Endothelial cell of umbilical vein (primary cell): ENCODE results near the gene TOPAZ1. TPM values are rescaled to one million over a fixed set of nuclear protein-coding genes. Genes with fewer than 3 reads are reported as not detected.

ENCODE experiments used
- BruUV-seq: library from RNA; stranded (reverse); fragments of 400-500 nt; replicated peaks from 2 replicates; lab custom pipeline; 2021; lab: Mats Ljungman, UMichigan
- CTCF ChIA-PET: fragments of 300-600, 350-600 bp; sonication (Branson Sonifier 250); formaldehyde crosslinking; loops from one replicate; lab custom pipeline; 2021; ENCODE audit warnings: antibody characterized with exemption, inconsistent platforms; lab: Charles Lee
- POLR2A ChIA-PET: fragments of 300-600, 350-600 bp; sonication (Branson Sonifier 250); formaldehyde crosslinking; loops from one replicate; lab custom pipeline; 2021; ENCODE audit warnings: antibody characterized with exemption, inconsistent platforms; lab: Charles Lee
- DNase-seq: peaks from one replicate; pipeline ENCODE4 v3.0.0-alpha.2; 2011; ENCODE audit warnings: low read depth, low spot score
- FAIRE-seq: peaks from 2 replicates; lab custom pipeline; 2011; peaks lifted over from hg19 to GRCh38; lab: Jason Lieb, UNC
- H2AFZ ChIP-seq: 2 replicates; pipeline ENCODE4 v1.6.0; 2012; ENCODE audit warnings: low read depth, low read length, control low read depth, inconsistent platforms
- H3K27ac ChIP-seq: 2 replicates; pipeline ENCODE4 v1.5.1; 2011; ENCODE audit warnings: low read depth, mild to moderate bottlenecking, control low read depth, low read length, moderate library complexity; ENCODE audit not compliant: insufficient read depth
- H3K27me3 ChIP-seq, 2 experiments: 2 replicates each; pipeline versions ENCODE4 v1.6.0 to v1.6.1; 2011; ENCODE audit warnings: low read length in 2 of 2, mixed read lengths in 1 of 2; ENCODE audit not compliant: control insufficient read depth in 2 of 2, insufficient read depth in 2 of 2
- H3K36me3 ChIP-seq, 2 experiments: 2 replicates in 1 of 2; 3 replicates in 1 of 2; pipeline ENCODE4 v1.5.1; 2011; ENCODE audit warnings: low read length in 2 of 2, mild to moderate bottlenecking in 1 of 2, moderate library complexity in 1 of 2; ENCODE audit not compliant: control insufficient read depth in 2 of 2, insufficient read depth in 2 of 2; ENCODE audit errors: extremely low read depth in 1 of 2
- H3K4me1 ChIP-seq: 3 replicates; pipeline ENCODE4 v1.5.1; 2011; ENCODE audit warnings: mild to moderate bottlenecking, low read length; ENCODE audit not compliant: control insufficient read depth, insufficient read depth; ENCODE audit errors: extremely low read depth
- H3K4me2 ChIP-seq: 2 replicates; pipeline ENCODE4 v1.6.1; 2011; ENCODE audit warnings: low read length, control low read depth, mixed read lengths; ENCODE audit not compliant: insufficient read depth
- H3K4me3 ChIP-seq, 3 experiments: fragments of 200-600 bp in 1 of 3; sonication (generic), shearing (Covaris generic) in 1 of 3; replicated peaks in 1 of 3; 2 replicates each; pipeline ENCODE4 v1.5.1; 2011 to 2016; ENCODE audit warnings: control low read depth in 3 of 3, low read length in 3 of 3, mild to moderate bottlenecking in 2 of 3, inconsistent platforms in 1 of 3, low read depth in 1 of 3, moderate library complexity in 1 of 3; ENCODE audit not compliant: insufficient read depth in 1 of 3
- H3K79me2 ChIP-seq: 2 replicates; pipeline ENCODE4 v1.6.0; 2012; ENCODE audit warnings: low read length, inconsistent platforms; ENCODE audit not compliant: control insufficient read depth, insufficient read depth
- H3K9ac ChIP-seq: replicated peaks from 2 replicates; pipeline ENCODE3; 2011; ENCODE audit warnings: low read length, control low read depth; ENCODE audit not compliant: insufficient read depth; ENCODE audit errors: extremely low read depth
- H3K9me1 ChIP-seq: replicated peaks from 3 replicates; pipeline ENCODE4 v1.6.0; 2011; ENCODE audit warnings: mild to moderate bottlenecking, low read length; ENCODE audit not compliant: control insufficient read depth, insufficient read depth; ENCODE audit errors: extremely low read depth
- H3K9me3 ChIP-seq: replicated peaks from 2 replicates; pipeline ENCODE4 v1.5.1; 2012; ENCODE audit warnings: low read length, inconsistent platforms; ENCODE audit not compliant: control insufficient read depth, insufficient read depth
- H4K20me1 ChIP-seq: replicated peaks from 2 replicates; pipeline ENCODE3; 2011; ENCODE audit warnings: mild to moderate bottlenecking, low read length; ENCODE audit not compliant: control insufficient read depth, insufficient read depth; ENCODE audit errors: extremely low read depth
- CTCF ChIP-seq, 2 donors: IDR thresholded peaks; 1 replicate in 1 of 2; 2 replicates in 1 of 2; pipeline ENCODE4 v1.5.1; 2011; ENCODE audit warnings: low read length in 2 of 2, mild to moderate bottlenecking in 2 of 2, moderate library complexity in 2 of 2, control low read depth in 1 of 2, inconsistent platforms in 1 of 2, low read depth in 1 of 2; ENCODE audit not compliant: insufficient read depth in 1 of 2; ENCODE audit errors: extremely low read depth in 1 of 2
- EZH2 ChIP-seq: IDR thresholded peaks from 2 replicates; pipeline ENCODE4 v1.6.1; 2012; ENCODE audit warnings: borderline replicate concordance, low read depth, mild to moderate bottlenecking, moderate library complexity, low read length, inconsistent platforms; ENCODE audit not compliant: severe bottlenecking
- FOS ChIP-seq: IDR thresholded peaks from 2 replicates; pipeline ENCODE4 v1.6.1; 2011; ENCODE audit warnings: mild to moderate bottlenecking, low read length, moderate library complexity, borderline replicate concordance; ENCODE audit not compliant: insufficient read depth
- GATA2 ChIP-seq: IDR thresholded peaks from 2 replicates; pipeline ENCODE4 v1.7.0; 2011; ENCODE audit warnings: low read depth, mild to moderate bottlenecking, moderate library complexity, mixed read lengths, low read length; ENCODE audit not compliant: insufficient read length, insufficient read depth
- JUN ChIP-seq: IDR thresholded peaks from 2 replicates; pipeline ENCODE4 v1.6.1; 2011; ENCODE audit warnings: borderline replicate concordance, low read depth; ENCODE audit not compliant: insufficient read length, insufficient read depth
- MAX ChIP-seq: IDR thresholded peaks from 2 replicates; pipeline ENCODE4 v1.6.1; 2011; ENCODE audit not compliant: insufficient read depth, insufficient read length
- MYC ChIP-seq: IDR thresholded peaks from one replicate; pipeline ENCODE4 v1.6.1; 2011; ENCODE audit warnings: mild to moderate bottlenecking, low read depth, low read length
- POLR2A ChIP-seq: IDR thresholded peaks from 2 replicates; pipeline ENCODE4 v1.6.1; 2012; ENCODE audit warnings: low read depth, mild to moderate bottlenecking, control low read depth, low read length
- POLR2AphosphoS5 ChIP-seq: IDR thresholded peaks from 2 replicates; pipeline ENCODE4 v1.6.1; 2012; ENCODE audit warnings: low read depth, mild to moderate bottlenecking, control low read depth, low read length, moderate library complexity; ENCODE audit not compliant: insufficient read depth
- dilution Hi-C: fragments of 300-500 bp; cut with MboI; formaldehyde crosslinking; loops from one replicate; pipeline ENCODE4 v1.15.0; 2019; ENCODE audit warnings: low sequenced_read_pairs; ENCODE audit not compliant: extremely low pct_ligation_motif_present
- intact Hi-C: fragments of 100-400 bp; cut with micrococcal nuclease; formaldehyde crosslinking; loops from one replicate; pipeline ENCODE4 v1.10.0; 2022
- polyA plus RNA-seq, 4 experiments: library from polyadenylated mRNA; depleted of rRNA in 3 of 4; stranded (reverse) in 3 of 4; unstranded in 1 of 4; fragments of >200 nt; gene quantifications; 2 replicates each; pipeline versions ENCODE4 v1.2.1 to v1.2.3, GENCODE V29; 2011 to 2012; ENCODE audit warnings: missing spikeins in 1 of 4
- total RNA-seq: library from RNA; stranded (reverse); gene quantifications from 2 replicates; pipeline ENCODE4 v1.2.3, GENCODE V29; 2021

Gene TOPAZ1
- total and polyA plus RNA-seq, 2 donors (not counting 3 experiments of a cell fraction or from before 2014, with no cell fraction given), result not detected

DNA sequence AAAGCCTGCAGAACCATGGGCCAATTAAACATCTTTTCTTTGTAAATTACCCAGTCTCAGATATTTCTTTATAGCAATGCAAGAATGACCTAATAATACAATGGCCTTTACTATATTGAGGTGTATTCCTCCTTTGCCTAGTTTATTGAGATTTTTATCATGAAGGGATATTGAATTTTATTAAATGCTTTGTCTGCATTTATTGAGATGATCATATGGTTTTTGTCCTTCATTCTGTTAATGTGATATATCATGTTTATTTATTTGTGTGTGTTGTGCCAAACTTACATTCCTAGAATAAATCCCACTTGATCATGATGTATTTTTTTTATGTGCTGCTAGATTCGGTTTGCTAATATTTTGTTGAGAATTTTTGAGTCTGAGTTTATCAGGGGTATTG is 36.2 kb downstream of the TOPAZ1 start:
- DNase-seq (no peak), FAIRE-seq (no peak)
- H3K36me3 ChIP-seq, result no peaks in the 10 kb centered on the region
- BruUV-seq, result no TSS peak
- ChIA-PET CTCF (interaction anchor here (1.2 kb wide), 1 partner anchor 9 kb away, joined by 4 read pairs; no protein-coding TSS in a partner anchor), POLR2A (no interaction called here)
- no peak overlapping the region for H3K27ac ChIP-seq
- H3K4me3 ChIP-seq, result no peak overlapping the region
- H3K4me1 ChIP-seq, result no peaks in the 10 kb centered on the region
- H3K9me1 ChIP-seq, result no peaks in the 10 kb centered on the region
- no peaks in the 10 kb centered on the region for H4K20me1 ChIP-seq
- no peaks in the 10 kb centered on the region for H3K27me3 ChIP-seq
- H3K79me2 ChIP-seq, result no peaks in the 10 kb centered on the region
- H3K9me3 ChIP-seq, result no peaks in the 10 kb centered on the region
- no peak overlapping the region for H3K9ac ChIP-seq
- no peak overlapping the region for H2AFZ ChIP-seq
- intact Hi-C loops (no loop called here), dilution Hi-C loops (no loop called here)
- H3K4me2 ChIP-seq, result no peak overlapping the region
- TF ChIP-seq CTCF (IDR thresholded peaks at IDR 0.05; ENCODE audit: extremely low read depth in 1 of 2, insufficient read depth in 1 of 2, low read depth in 1 of 2, low read length in 2 of 2), result no peak

GRCh38 chr3:44280077-44280476 is 38.4 kb downstream of the TOPAZ1 start:
- intact Hi-C loops (no loop called here), dilution Hi-C loops (no loop called here)
- ChIA-PET CTCF (no interaction called here), POLR2A (no interaction called here)
- Histone ChIP-seq H3K27ac (no peak overlapping the region), H3K9ac (no peak overlapping the region), H4K20me1 (no peaks in the 10 kb centered on the region), H3K79me2 (no peaks in the 10 kb centered on the region), H3K36me3 (no peaks in the 10 kb centered on the region), H3K4me1 (no peaks in the 10 kb centered on the region), H3K9me1 (no peaks in the 10 kb centered on the region), H3K4me3 (no peak overlapping the region), H3K27me3 (no peaks in the 10 kb centered on the region), H3K4me2 (no peak overlapping the region), H3K9me3 (no peaks in the 10 kb centered on the region), H2AFZ (no peak overlapping the region)
- BruUV-seq, result no TSS peak
- TF ChIP-seq GATA2 (no peak), MYC (no peak), EZH2 (no peak), JUN (no peak), POLR2AphosphoS5 (no peak), POLR2A (no peak), CTCF (IDR thresholded peaks at IDR 0.05; ENCODE audit: extremely low read depth in 1 of 2, insufficient read depth in 1 of 2, low read depth in 1 of 2, low read length in 2 of 2) (no peak), MAX (no peak), FOS (no peak)
- FAIRE-seq, result no peak
- no peak for DNase-seq
